Amniotic epithelial cell (primary cell): ENCODE results near the gene BCL11A.
A peak's percentile ranks its signal among the peaks of the same experiment; 100 is the strongest.

ENCODE experiments used
- DNase-seq: peaks from one replicate; pipeline ENCODE4 v3.0.0-alpha.2; 2010; ENCODE audit warnings: low read depth

Gene BCL11A

GRCh38 chr2:60461421-60462108 is 91.9 kb downstream of the BCL11A start:
- no peak for DNase-seq

- no peak for DNase-seq
Observed at GRCh38 chr2:60460577-60461420, 92.7 kb downstream of the BCL11A start.

GRCh38 chr2:60459851-60460250 is 93.6 kb downstream of the BCL11A start:
- DNase-seq: no peak

- no peak for DNase-seq
Observed at GRCh38 chr2:60456115-60456770, 97.2 kb downstream of the BCL11A start.

GRCh38 chr2:60453872-60454271 is 99.6 kb downstream of the BCL11A start:
- DNase-seq: peak; percentile 52

GRCh38 chr2:60453301-60453700 is 100.2 kb downstream of the BCL11A start:
- no peak for DNase-seq

GRCh38 chr2:60450488-60450887 is 103.0 kb downstream of the BCL11A start:
- DNase-seq: no peak

GRCh38 chr2:60447943-60448342 is 105.5 kb downstream of the BCL11A start:
- no peak for DNase-seq

GRCh38 chr2:60446413-60447267 is 106.8 kb downstream of the BCL11A start:
- no peak for DNase-seq

GRCh38 chr2:60445684-60446179 is 107.7 kb downstream of the BCL11A start:
- DNase-seq: no peak

GRCh38 chr2:60442608-60443007 is 110.8 kb downstream of the BCL11A start:
- no peak for DNase-seq

GRCh38 chr2:60441800-60442199 is 111.7 kb downstream of the BCL11A start:
- DNase-seq: no peak

- DNase-seq: no peak
Observed at GRCh38 chr2:60440767-60441163, 112.7 kb downstream of the BCL11A start.

- DNase-seq: no peak
Observed at GRCh38 chr2:60440079-60440766, 113.2 kb downstream of the BCL11A start.

GRCh38 chr2:60439219-60439974 is 114.1 kb downstream of the BCL11A start:
- DNase-seq: no peak

GRCh38 chr2:60438653-60439052 is 114.8 kb downstream of the BCL11A start:
- no peak for DNase-seq

GRCh38 chr2:60438131-60438530 is 115.3 kb downstream of the BCL11A start:
- no peak for DNase-seq

GRCh38 chr2:60437080-60437696 is 116.3 kb downstream of the BCL11A start:
- DNase-seq: no peak

GRCh38 chr2:60433018-60433596 is 120.3 kb downstream of the BCL11A start:
- DNase-seq: no peak
